HG03354 (cell line): ENCODE data around the gene GNG12.
A peak's percentile ranks its signal among the peaks of the same experiment; 100 is the strongest.
"Not testable (repeated sequence)": the region's sequence is repeated elsewhere in the genome, so short reads cannot be mapped to it uniquely, and the experiment has no call there.

Experiments used
- ATAC-seq: cut with Tn5 transposase; IDR thresholded peaks from one replicate; pipeline ENCODE4 v1.9.1; 2021; ENCODE audit warnings: mild to moderate bottlenecking; ENCODE audit not compliant: unreplicated experiment, poor library complexity, severe bottlenecking

Gene GNG12

GRCh38 chr1:67740543-67740942 lies 92.7 kb downstream of the GNG12 start:
- no peak for ATAC-seq

- ATAC-seq, result no peak
Observed at GRCh38 chr1:67739361-67739760, 93.9 kb downstream of the GNG12 start.

- ATAC-seq, result no peak
Observed at GRCh38 chr1:67738401-67738800, 94.9 kb downstream of the GNG12 start.

GRCh38 chr1:67737875-67738274 lies 95.4 kb downstream of the GNG12 start:
- ATAC-seq, result no peak

GRCh38 chr1:67736750-67737149 lies 96.5 kb downstream of the GNG12 start:
- ATAC-seq, result no peak

GRCh38 chr1:67735806-67736627 lies 97.2 kb downstream of the GNG12 start:
- ATAC-seq, result peak; percentile 98

GRCh38 chr1:67735206-67735605 lies 98.1 kb downstream of the GNG12 start:
- ATAC-seq, result no peak

- ATAC-seq, result no peak
Observed at GRCh38 chr1:67734323-67734690, 99.0 kb downstream of the GNG12 start.

- ATAC-seq, result no peak
Observed at GRCh38 chr1:67733681-67734322, 99.5 kb downstream of the GNG12 start.

GRCh38 chr1:67732750-67733151 lies 100.5 kb downstream of the GNG12 start:
- no peak for ATAC-seq

- ATAC-seq, result no peak
Observed at GRCh38 chr1:67731322-67731721, 101.9 kb downstream of the GNG12 start.

- ATAC-seq, result not testable (repeated sequence)
Observed at GRCh38 chr1:67730312-67730711, 103.0 kb downstream of the GNG12 start.

GRCh38 chr1:67729872-67730271 lies 103.4 kb downstream of the GNG12 start:
- ATAC-seq, result peak; percentile 29

- ATAC-seq, result no peak
Observed at GRCh38 chr1:67726224-67726623, 107.0 kb downstream of the GNG12 start.

- no peak for ATAC-seq
Observed at GRCh38 chr1:67724928-67725560, 108.2 kb downstream of the GNG12 start.

GRCh38 chr1:67723620-67724019 lies 109.6 kb downstream of the GNG12 start:
- peak; percentile 83 for ATAC-seq

GRCh38 chr1:67723126-67723525 lies 110.1 kb downstream of the GNG12 start:
- no peak for ATAC-seq

GRCh38 chr1:67722292-67722944 lies 110.8 kb downstream of the GNG12 start:
- ATAC-seq, result no peak

- peak; percentile 32 for ATAC-seq
Observed at GRCh38 chr1:67721650-67722291, 111.5 kb downstream of the GNG12 start.

GRCh38 chr1:67721112-67721511 lies 112.2 kb downstream of the GNG12 start:
- ATAC-seq, result no peak
